Measurements from ENCODE around the gene DNAJC12.
"Not testable (repeated sequence)": the region's sequence is repeated elsewhere in the genome, so short reads cannot be mapped to it uniquely, and the experiment has no call there.

DNAJC12 gene

GRCh38 chr10:67878133-67878532 lies 40.1 kb upstream of the DNAJC12 start:
- H3K36me3 ChIP-seq (ENCODE audit: control insufficient read depth, insufficient read depth, low read length) = no peaks in the 10 kb centered on the region
- no peaks in the 10 kb centered on the region for H3K27me3 ChIP-seq (ENCODE audit: control insufficient read depth, insufficient read depth, low read length)
- no peak for TF ChIP-seq CTCF (IDR thresholded peaks at IDR 0.05)
- H2AFZ ChIP-seq = no peak overlapping the region
- no peak overlapping the region for H3K9ac ChIP-seq
- H3K9me3 ChIP-seq (ENCODE audit: control insufficient read depth, low read length) = no peaks in the 10 kb centered on the region
- no peaks in the 10 kb centered on the region for H3K79me2 ChIP-seq
- no peak overlapping the region for H3K4me2 ChIP-seq (ENCODE audit: low read length)
- no peak overlapping the region for H3K27ac ChIP-seq
- H3K4me1 ChIP-seq = no peaks in the 10 kb centered on the region
- no peak overlapping the region for H3K4me3 ChIP-seq (ENCODE audit: low read depth, low read length)

- not testable (repeated sequence) for H3K9ac ChIP-seq; H3K4me1 ChIP-seq; H3K4me3 ChIP-seq (ENCODE audit: low read depth, low read length); H3K36me3 ChIP-seq (ENCODE audit: control insufficient read depth, insufficient read depth, low read length); H3K27me3 ChIP-seq (ENCODE audit: control insufficient read depth, insufficient read depth, low read length); H2AFZ ChIP-seq; H3K4me2 ChIP-seq (ENCODE audit: low read length); H3K27ac ChIP-seq; H3K79me2 ChIP-seq; H3K9me3 ChIP-seq (ENCODE audit: control insufficient read depth, low read length)
Measured at GRCh38 chr10:67877421-67877820, 39.4 kb upstream of the DNAJC12 start.

- Histone ChIP-seq H3K27me3 (ENCODE audit: control insufficient read depth, insufficient read depth, low read length) (no peaks in the 10 kb centered on the region), H3K9ac (no peak overlapping the region), H3K36me3 (ENCODE audit: control insufficient read depth, insufficient read depth, low read length) (no peaks in the 10 kb centered on the region), H3K27ac (no peak overlapping the region), H2AFZ (peak overlapping the region; percentile 14), H3K9me3 (ENCODE audit: control insufficient read depth, low read length) (no peaks in the 10 kb centered on the region), H3K79me2 (no peaks in the 10 kb centered on the region), H3K4me3 (ENCODE audit: low read depth, low read length) (no peak overlapping the region), H3K4me2 (ENCODE audit: low read length) (no peak overlapping the region), H3K4me1 (no peaks in the 10 kb centered on the region)
- TF ChIP-seq CTCF (IDR thresholded peaks at IDR 0.05) = no peak
Measured at GRCh38 chr10:67875340-67876238, 37.6 kb upstream of the DNAJC12 start.

DNA sequence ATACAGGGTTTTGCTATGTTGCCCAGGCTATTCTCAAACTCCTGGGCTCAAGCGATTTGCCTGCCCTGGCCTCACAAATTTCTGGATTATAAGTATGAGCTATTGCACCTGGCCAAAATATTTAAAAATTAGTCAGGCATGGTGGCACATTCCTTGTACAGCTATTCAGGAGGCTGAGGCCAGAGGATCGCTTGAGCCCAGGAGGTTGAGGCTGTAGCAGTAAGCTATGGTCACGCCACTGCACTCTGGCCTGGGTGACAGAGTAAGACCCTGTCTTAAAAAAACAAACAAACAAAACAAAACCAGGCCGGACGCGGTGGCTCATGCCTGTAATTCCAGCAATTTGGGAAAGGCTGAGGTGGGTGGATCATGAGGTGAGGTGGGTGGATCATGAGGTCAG lies 32.0 kb upstream of the DNAJC12 start:
- Histone ChIP-seq H3K4me1 (no peaks in the 10 kb centered on the region), H3K9ac (no peak overlapping the region)

GRCh38 chr10:67868132-67868531 lies 30.1 kb upstream of the DNAJC12 start:
- Histone ChIP-seq H3K9ac (no peak overlapping the region), H3K27me3 (ENCODE audit: control insufficient read depth, insufficient read depth, low read length) (no peaks in the 10 kb centered on the region), H2AFZ (no peak overlapping the region), H3K4me3 (ENCODE audit: low read depth, low read length) (no peak overlapping the region), H3K79me2 (no peaks in the 10 kb centered on the region), H3K4me1 (no peaks in the 10 kb centered on the region), H3K9me3 (ENCODE audit: control insufficient read depth, low read length) (no peaks in the 10 kb centered on the region), H3K27ac (no peak overlapping the region), H3K36me3 (ENCODE audit: control insufficient read depth, insufficient read depth, low read length) (no peaks in the 10 kb centered on the region), H3K4me2 (ENCODE audit: low read length) (no peak overlapping the region)
- TF ChIP-seq CTCF (IDR thresholded peaks at IDR 0.05) = no peak

More for the DNA sequence above, 32.0 kb upstream of the DNAJC12 start:
- Histone ChIP-seq H3K36me3 (ENCODE audit: control insufficient read depth, insufficient read depth, low read length) (no peaks in the 10 kb centered on the region), H3K9me3 (ENCODE audit: control insufficient read depth, low read length) (no peaks in the 10 kb centered on the region), H3K27me3 (ENCODE audit: control insufficient read depth, insufficient read depth, low read length) (no peaks in the 10 kb centered on the region), H3K79me2 (no peaks in the 10 kb centered on the region), H3K4me3 (ENCODE audit: low read depth, low read length) (no peak overlapping the region), H3K4me2 (ENCODE audit: low read length) (no peak overlapping the region), H2AFZ (no peak overlapping the region), H3K27ac (no peak overlapping the region)
- no peak for TF ChIP-seq CTCF (IDR thresholded peaks at IDR 0.05)

Measured in parathyroid adenoma (tissue), 2 donors.